Measurements from ENCODE around the gene AGBL4.
"Not testable (repeated sequence)": the region's sequence is repeated elsewhere in the genome, so short reads cannot be mapped to it uniquely, and the experiment has no call there.

AGBL4 gene

GRCh38 chr1:49298304-49298703 lies 725.5 kb downstream of the AGBL4 start:
- no peak for DNase-seq

- no peak for DNase-seq
Measured at GRCh38 chr1:49297783-49298182, 726.0 kb downstream of the AGBL4 start.

GRCh38 chr1:49294539-49294938 lies 729.2 kb downstream of the AGBL4 start:
- DNase-seq: no peak

GRCh38 chr1:49293016-49293415 lies 730.7 kb downstream of the AGBL4 start:
- no peak for DNase-seq

- not testable (repeated sequence) for DNase-seq
Measured at GRCh38 chr1:49257211-49258049, 766.3 kb downstream of the AGBL4 start.

GRCh38 chr1:49252917-49253316 lies 770.8 kb downstream of the AGBL4 start:
- DNase-seq: no peak

GRCh38 chr1:49251019-49251784 lies 772.6 kb downstream of the AGBL4 start:
- no peak for DNase-seq

GRCh38 chr1:49240709-49241221 lies 783.0 kb downstream of the AGBL4 start:
- DNase-seq: no peak

GRCh38 chr1:49234988-49235387 lies 788.8 kb downstream of the AGBL4 start:
- DNase-seq: no peak

- no peak for DNase-seq
Measured at GRCh38 chr1:49229555-49229954, 794.2 kb downstream of the AGBL4 start.

- DNase-seq: no peak
Measured at GRCh38 chr1:49226758-49227157, 797.0 kb downstream of the AGBL4 start.

GRCh38 chr1:49225464-49225863 lies 798.3 kb downstream of the AGBL4 start:
- DNase-seq: no peak

GRCh38 chr1:49213301-49213700 lies 810.5 kb downstream of the AGBL4 start:
- no peak for DNase-seq

- no peak for DNase-seq
Measured at GRCh38 chr1:49208712-49209111, 815.0 kb downstream of the AGBL4 start.

- no peak for DNase-seq
Measured at GRCh38 chr1:49204720-49205119, 819.0 kb downstream of the AGBL4 start.

GRCh38 chr1:49200738-49201137 lies 823.0 kb downstream of the AGBL4 start:
- no peak for DNase-seq

GRCh38 chr1:49199564-49199963 lies 824.2 kb downstream of the AGBL4 start:
- no peak for DNase-seq

GRCh38 chr1:49197081-49197480 lies 826.7 kb downstream of the AGBL4 start:
- no peak for DNase-seq

- no peak for DNase-seq
Measured at GRCh38 chr1:49190138-49190537, 833.6 kb downstream of the AGBL4 start.

- DNase-seq: no peak
Measured at GRCh38 chr1:49187056-49187455, 836.7 kb downstream of the AGBL4 start.

- DNase-seq: no peak
Measured at GRCh38 chr1:49185450-49185980, 838.2 kb downstream of the AGBL4 start.

- DNase-seq: no peak
Measured at GRCh38 chr1:49183489-49183888, 840.3 kb downstream of the AGBL4 start.

- DNase-seq: no peak
Measured at GRCh38 chr1:49181033-49181432, 842.7 kb downstream of the AGBL4 start.

Data from HCEC 1CT (cell line).